Measurements from ENCODE around the gene STK16.
A peak's percentile ranks its signal among the peaks of the same experiment; 100 is the strongest.

Gene STK16

GRCh38 chr2:219290381-219291171 lies 45.3 kb downstream of the STK16 start:
- DNase-seq: no peak

GRCh38 chr2:219291394-219291793 lies 46.1 kb downstream of the STK16 start:
- DNase-seq: no peak

GRCh38 chr2:219291910-219292490 lies 46.7 kb downstream of the STK16 start:
- DNase-seq: no peak

- DNase-seq: no peak
These were observed 47.3 kb downstream of the STK16 start for GRCh38 chr2:219292616-219293015.

DNA sequence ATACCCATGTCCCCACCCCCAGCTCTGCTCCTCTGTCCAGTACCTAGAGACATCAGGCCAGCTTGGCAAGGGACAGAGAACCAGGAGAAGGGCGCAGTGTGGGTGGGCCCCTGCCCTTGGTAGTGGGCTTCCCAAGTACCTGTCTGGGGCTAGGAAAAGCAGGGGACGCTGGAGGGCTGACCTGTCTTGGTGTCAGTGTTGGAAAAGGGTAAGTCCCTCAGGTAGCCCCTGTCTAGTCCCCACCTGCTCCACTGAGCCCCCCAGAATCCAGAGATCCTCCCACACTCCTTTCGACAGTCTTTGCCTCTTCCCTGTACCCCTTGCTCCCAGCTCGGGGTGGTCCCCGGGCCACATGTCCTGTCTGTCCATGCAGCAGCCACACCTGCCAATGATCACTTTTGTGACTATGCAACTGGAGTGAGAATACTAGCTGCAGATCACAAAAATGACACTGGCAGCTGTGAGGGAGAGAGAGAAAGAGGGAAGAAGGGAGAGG lies 48.5 kb downstream of the STK16 start:
- DNase-seq: no peak

GRCh38 chr2:219294356-219295351 lies 49.4 kb downstream of the STK16 start:
- DNase-seq: peak; percentile 89

- no peak for DNase-seq
These were observed 50.9 kb downstream of the STK16 start for GRCh38 chr2:219296142-219296541.

GRCh38 chr2:219296631-219297391 lies 51.5 kb downstream of the STK16 start:
- no peak for DNase-seq

DNA sequence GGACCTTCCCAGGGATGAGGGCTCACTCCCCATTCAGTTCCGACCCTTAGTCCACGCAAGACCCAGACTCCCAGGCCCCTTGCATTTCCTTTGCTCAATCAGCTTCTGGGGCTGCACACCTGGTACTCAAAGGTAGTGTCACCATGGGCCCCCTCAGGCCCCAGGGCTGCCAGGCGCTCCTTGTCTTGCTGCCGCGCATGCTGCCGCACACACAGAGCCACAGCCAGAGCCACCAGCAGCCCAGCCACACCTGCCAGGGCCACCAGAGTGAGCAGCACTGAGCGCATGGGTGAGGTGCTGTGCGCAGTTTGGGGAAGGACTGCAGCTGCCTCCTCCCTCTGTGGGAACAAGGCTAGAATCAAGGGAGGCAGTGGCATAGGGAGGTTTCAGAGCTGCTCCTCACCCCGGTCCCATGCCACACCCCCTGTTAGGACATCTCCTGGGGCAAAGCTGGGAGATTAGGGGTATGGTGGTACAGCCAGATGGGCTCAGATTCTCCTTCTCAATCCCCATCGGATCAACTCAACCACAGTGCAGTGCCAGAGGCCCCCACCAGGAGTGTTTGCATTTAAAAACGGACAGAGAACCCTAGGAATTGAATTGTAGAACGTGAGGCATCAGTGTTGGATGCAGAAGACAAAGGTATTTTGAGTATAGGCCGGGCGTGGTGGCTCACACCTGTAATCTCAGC lies 52.6 kb downstream of the STK16 start:
- DNase-seq: no peak

DNA sequence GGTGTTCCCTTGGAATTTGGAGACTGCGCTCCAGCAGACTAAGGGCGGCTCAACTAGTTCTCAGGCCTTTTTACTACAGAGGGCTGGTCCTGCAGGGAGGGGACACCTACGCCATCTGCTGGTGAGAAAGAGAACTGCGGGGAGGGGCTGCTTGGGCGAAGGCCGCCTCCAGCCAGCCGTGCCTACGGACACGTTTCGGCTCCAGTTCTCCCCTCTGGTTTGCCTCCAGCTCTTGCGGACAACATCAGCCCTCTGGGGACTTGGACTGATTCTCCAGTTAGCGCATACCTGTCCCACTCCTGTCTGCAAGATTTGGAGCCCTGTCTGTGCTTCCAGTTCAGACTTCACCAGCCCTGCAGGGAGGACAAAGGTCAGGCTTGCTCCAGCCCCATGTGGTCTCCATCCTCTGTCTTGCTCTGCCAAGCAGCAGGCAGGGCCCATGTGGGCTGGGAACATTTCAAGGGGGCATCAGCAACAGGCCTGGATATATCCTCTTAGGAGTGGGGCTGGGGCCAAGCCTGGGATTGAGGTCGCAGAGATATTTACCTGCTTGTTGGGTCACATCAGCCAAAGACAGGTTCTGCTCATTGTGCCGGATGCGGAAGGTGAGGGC lies 53.6 kb downstream of the STK16 start:
- peak; percentile 80 for DNase-seq

DNA sequence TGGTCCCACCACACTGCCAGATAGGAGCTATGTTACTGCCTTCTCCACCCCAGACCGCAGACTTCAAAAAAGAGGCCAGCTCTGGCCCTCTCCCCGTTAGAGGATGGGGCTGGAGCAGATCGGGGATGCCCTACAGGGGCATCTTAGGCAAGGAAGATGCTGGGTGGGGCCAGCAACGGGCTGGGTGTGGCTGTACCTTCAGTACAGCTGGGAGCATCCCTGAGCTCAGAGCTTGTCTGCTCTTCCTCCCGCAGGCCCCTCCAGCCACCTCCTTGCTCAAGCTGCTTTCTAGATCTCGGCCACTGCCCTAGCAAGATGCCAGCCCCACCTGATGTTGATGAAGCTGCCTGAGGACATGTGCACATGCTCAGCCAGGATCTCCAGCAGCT lies 54.1 kb downstream of the STK16 start:
- DNase-seq: no peak
